Tibial artery (tissue), 4 donors: ENCODE measurements around the gene MAPKAPK3.

Experiments
- DNase-seq, 2 donors: peaks; one replicate each; pipeline ENCODE4 v3.0.0-alpha.2; 2019
- H3K27ac ChIP-seq, 2 donors: fragments of 200-600 bp; sonication (generic) in 1 of 2; 1 replicate in 1 of 2; 2 replicates in 1 of 2; pipeline ENCODE4 v1.5.1; 2018 to 2019; ENCODE audit warnings: mild to moderate bottlenecking in 1 of 2
- H3K27me3 ChIP-seq, 2 donors: fragments of 200-600 bp; sonication (generic) in 1 of 2; one replicate each; pipeline versions ENCODE4 v1.5.1 to v1.6.0; 2016 to 2019
- H3K36me3 ChIP-seq, 3 donors: fragments of 200-600 bp; sonication (generic) in 2 of 3; one replicate each; pipeline ENCODE4 v1.5.1; 2016 to 2019; ENCODE audit warnings: mild to moderate bottlenecking in 2 of 3
- H3K4me1 ChIP-seq, 4 donors: fragments of 200-600 bp; sonication (generic) in 2 of 4; 1 replicate in 3 of 4; 2 replicates in 1 of 4; pipeline ENCODE4 v1.5.1; 2016 to 2019
- H3K4me3 ChIP-seq, 2 donors: fragments of 200-600 bp; sonication (generic) in 1 of 2; 1 replicate in 1 of 2; 2 replicates in 1 of 2; pipeline ENCODE4 v1.5.1; 2018 to 2019; ENCODE audit warnings: mild to moderate bottlenecking in 2 of 2
- H3K9me3 ChIP-seq, 3 donors: fragments of 200-600 bp; sonication (generic) in 1 of 3; one replicate each; pipeline ENCODE4 v1.5.1; 2016 to 2019
- intact Hi-C: fragments of 100-400 bp; cut with DNase I; formaldehyde crosslinking; loops from one replicate; pipeline ENCODE4 v1.15.0; 2023; ENCODE audit warnings: low total_unique reads
- TF ChIP-seq, protein P1 (sequence below), 2 experiments: fragments of 200-600 bp in 1 of 2; fragments of 450-650 bp in 1 of 2; IDR thresholded peaks; one replicate each; pipeline ENCODE4 v1.5.1; 2017 to 2019; ENCODE audit warnings: antibody characterized with exemption in 2 of 2, mild to moderate bottlenecking in 1 of 2, moderate library complexity in 1 of 2

The MAPKAPK3 gene

DNA sequence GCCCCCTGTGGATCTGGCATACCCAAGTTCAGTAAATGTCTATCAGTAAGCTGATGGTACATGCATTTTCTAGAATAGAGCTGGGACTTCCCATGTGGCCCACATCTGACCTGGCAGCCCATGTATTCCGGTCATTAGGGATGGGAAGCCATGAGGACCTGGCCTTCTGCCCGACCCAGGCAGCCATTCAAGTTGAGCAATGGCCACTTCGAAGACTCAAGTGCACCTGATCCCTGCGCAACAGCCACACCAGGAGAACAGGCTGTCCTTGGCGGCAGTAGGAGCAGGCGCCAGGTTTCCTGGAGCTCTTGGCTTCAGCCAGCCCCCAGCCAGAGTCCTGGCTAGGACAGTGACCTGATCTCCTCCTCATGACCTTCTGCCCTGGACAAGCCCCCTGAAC lies 33.1 kb upstream of the MAPKAPK3 start:
- DNase-seq: peak; percentile 73 to 84
- H3K27ac ChIP-seq: no peak overlapping the region
- TF ChIP-seq, protein P1, sequence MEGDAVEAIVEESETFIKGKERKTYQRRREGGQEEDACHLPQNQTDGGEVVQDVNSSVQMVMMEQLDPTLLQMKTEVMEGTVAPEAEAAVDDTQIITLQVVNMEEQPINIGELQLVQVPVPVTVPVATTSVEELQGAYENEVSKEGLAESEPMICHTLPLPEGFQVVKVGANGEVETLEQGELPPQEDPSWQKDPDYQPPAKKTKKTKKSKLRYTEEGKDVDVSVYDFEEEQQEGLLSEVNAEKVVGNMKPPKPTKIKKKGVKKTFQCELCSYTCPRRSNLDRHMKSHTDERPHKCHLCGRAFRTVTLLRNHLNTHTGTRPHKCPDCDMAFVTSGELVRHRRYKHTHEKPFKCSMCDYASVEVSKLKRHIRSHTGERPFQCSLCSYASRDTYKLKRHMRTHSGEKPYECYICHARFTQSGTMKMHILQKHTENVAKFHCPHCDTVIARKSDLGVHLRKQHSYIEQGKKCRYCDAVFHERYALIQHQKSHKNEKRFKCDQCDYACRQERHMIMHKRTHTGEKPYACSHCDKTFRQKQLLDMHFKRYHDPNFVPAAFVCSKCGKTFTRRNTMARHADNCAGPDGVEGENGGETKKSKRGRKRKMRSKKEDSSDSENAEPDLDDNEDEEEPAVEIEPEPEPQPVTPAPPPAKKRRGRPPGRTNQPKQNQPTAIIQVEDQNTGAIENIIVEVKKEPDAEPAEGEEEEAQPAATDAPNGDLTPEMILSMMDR (IDR thresholded peaks at IDR 0.05): no peak

DNA sequence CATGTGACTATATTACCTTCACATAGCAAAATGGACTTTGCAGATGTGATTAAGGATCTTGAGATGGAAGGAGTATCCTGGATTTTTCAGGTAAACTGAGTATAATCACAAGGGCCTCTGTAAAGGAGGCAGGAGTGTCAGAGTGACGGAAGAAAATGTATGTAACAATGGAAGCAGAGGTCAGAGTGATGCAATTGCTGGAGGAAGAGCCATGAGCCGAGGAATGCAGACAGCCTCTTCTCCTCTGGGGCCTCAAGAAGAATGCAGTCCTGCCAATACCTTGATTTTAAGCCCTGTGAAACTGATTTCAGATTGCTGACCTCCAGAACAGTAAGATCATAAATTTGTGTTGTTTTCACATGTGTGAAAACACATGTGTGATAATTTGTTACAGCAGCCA lies 32.6 kb upstream of the MAPKAPK3 start:
- Histone ChIP-seq H3K27me3 (no peaks in the 10 kb centered on the region), H3K4me3 (no peak overlapping the region), H3K27ac (no peak overlapping the region), H3K9me3 (no peaks in the 10 kb centered on the region), H3K36me3 (peaks cover 4 to 55% (median 18%) of the 10 kb centered on the region in 3 donors), H3K4me1 (peaks cover 0 to 17% (median 0%) of the 10 kb centered on the region in 4 donors)
- intact Hi-C loops: no loop called here
- DNase-seq: no peak
- TF ChIP-seq, protein P1 (IDR thresholded peaks at IDR 0.05): no peak

More for the DNA sequence above, 33.1 kb upstream of the MAPKAPK3 start:
- no peaks in the 10 kb centered on the region for H3K9me3 ChIP-seq
- no peaks in the 10 kb centered on the region for H3K27me3 ChIP-seq
- peaks cover 4 to 60% (median 20%) of the 10 kb centered on the region in 3 donors for H3K36me3 ChIP-seq
- H3K4me1 ChIP-seq: peaks cover 0 to 17% (median 0%) of the 10 kb centered on the region in 4 donors
- intact Hi-C loops: no loop called here
- no peak overlapping the region for H3K4me3 ChIP-seq

DNA sequence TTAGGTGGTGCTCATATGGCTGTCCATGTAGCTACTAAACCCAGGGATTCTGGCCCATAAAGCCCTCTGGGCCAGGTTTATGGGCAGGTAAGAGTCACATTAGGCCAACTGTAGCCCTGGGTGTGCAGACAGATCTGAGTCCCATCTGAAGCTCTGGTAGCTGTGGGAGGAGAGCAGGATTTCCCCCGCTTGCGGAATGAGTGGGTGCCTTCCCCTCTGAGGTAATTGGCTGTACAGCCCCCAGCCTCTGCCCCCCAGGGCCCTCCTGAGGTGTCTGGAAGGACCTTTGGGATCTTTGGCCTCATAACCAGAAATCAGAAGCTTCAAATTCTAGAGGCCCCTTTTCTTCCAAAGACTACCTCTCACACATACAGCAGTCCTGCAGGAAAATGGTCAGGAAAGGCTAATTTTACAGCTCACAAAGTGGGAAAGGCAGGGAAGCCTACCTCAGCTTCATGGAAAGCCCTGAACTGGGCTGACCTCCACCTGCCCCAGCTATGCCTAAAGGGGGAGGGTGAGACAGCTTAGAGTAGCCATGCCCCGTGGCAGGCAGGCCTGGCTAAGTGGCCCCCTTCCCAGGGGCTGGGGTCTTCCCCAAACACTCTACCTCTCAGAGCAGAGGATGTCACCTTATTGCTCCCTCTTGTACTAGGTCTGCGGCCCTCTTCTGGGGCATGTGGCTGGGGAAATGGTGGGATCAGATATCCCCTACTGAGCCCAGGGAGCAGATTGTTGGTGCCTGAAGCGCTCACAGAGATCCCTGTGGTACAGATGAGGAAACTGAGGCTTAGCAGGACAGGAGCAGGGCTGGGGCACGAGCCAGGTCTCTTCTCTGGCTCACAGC lies 30.8 kb upstream of the MAPKAPK3 start:
- TF ChIP-seq, protein P1 (IDR thresholded peaks at IDR 0.05): no peak
- Histone ChIP-seq H3K36me3 (peaks cover 0 to 37% (median 11%) of the 10 kb centered on the region in 3 donors), H3K9me3 (no peaks in the 10 kb centered on the region), H3K4me3 (no peak overlapping the region), H3K27ac (no peak overlapping the region), H3K4me1 (peaks cover 0 to 17% (median 0%) of the 10 kb centered on the region in 4 donors), H3K27me3 (no peaks in the 10 kb centered on the region)
- intact Hi-C loops: no loop called here
- no peak for DNase-seq

- intact Hi-C loops: no loop called here
Observed at GRCh38 chr3:50586763-50587070, 30.2 kb upstream of the MAPKAPK3 start.

GRCh38 chr3:50587373-50587772 lies 29.6 kb upstream of the MAPKAPK3 start:
- peaks cover 0 to 14% (median 2%) of the 10 kb centered on the region in 4 donors for H3K4me1 ChIP-seq
- no peak overlapping the region for H3K4me3 ChIP-seq
- H3K27ac ChIP-seq: no peak overlapping the region
- H3K36me3 ChIP-seq: peaks cover 0 to 25% (median 2%) of the 10 kb centered on the region in 3 donors
- no peak for DNase-seq
- no peaks in the 10 kb centered on the region for H3K27me3 ChIP-seq
- H3K9me3 ChIP-seq: no peaks in the 10 kb centered on the region
- TF ChIP-seq, protein P1 (IDR thresholded peaks at IDR 0.05): no peak
- intact Hi-C loops: no loop called here

More at GRCh38 chr3:50586763-50587070, 30.2 kb upstream of the MAPKAPK3 start:
- TF ChIP-seq, protein P1 (IDR thresholded peaks at IDR 0.05): no peak
- Histone ChIP-seq H3K4me1 (peaks cover 0 to 17% (median 0%) of the 10 kb centered on the region in 4 donors), H3K9me3 (no peaks in the 10 kb centered on the region), H3K36me3 (peaks cover 0 to 32% (median 8%) of the 10 kb centered on the region in 3 donors), H3K4me3 (no peak overlapping the region), H3K27me3 (no peaks in the 10 kb centered on the region), H3K27ac (no peak overlapping the region)
- DNase-seq: no peak
